ENCODE measurements around the gene CDIPT. TPM values are rescaled to one million over a fixed set of nuclear protein-coding genes. Genes with fewer than 3 reads are reported as not detected.

The CDIPT gene
- total RNA-seq, 1 donor from 2014 or later, result 89.4 TPM

- DNase-seq (ENCODE audit: extremely low spot score in 2 of 2), result peak in 1 of 2 donors; percentile 89
- intact Hi-C loops (cut with DNase I), result no loop called here
- TF ChIP-seq CTCF (IDR thresholded peaks at IDR 0.05) (no peak), POLR2A (IDR thresholded peaks at IDR 0.05) (peak in 1 of 2 donors; percentile 22)
Observed at GRCh38 chr16:29816694-29817441, 46.2 kb downstream of the CDIPT start.

GRCh38 chr16:29815793-29816693 lies 47.0 kb downstream of the CDIPT start, which contains the start of gene PAGR1:
TSS of gene PAGR1 (plus strand) at chr16:29816152. CDS start at chr16:29816526, 374 bp downstream.
- Histone ChIP-seq H3K4me1 (peaks cover 83% of the 10 kb centered on the region), H3K27me3 (no peaks in the 10 kb centered on the region), H3K4me3 (peak within 1 kb of the TSS; percentile 70 to 74), H3K9me3 (no peaks in the 10 kb centered on the region), H3K27ac (peak within 1 kb of the TSS; percentile 94), H3K36me3 (peaks cover 0 to 5% of the 10 kb centered on the region in 2 donors)
- intact Hi-C loops (cut with DNase I), result no loop called here
- peak in 1 of 2 donors; percentile 100 for DNase-seq (ENCODE audit: extremely low spot score in 2 of 2)
- TF ChIP-seq CTCF (IDR thresholded peaks at IDR 0.05) (peak; percentile 45 to 78 (median 76)), POLR2AphosphoS5 (IDR thresholded peaks at IDR 0.05; ENCODE audit: insufficient read depth in 1 of 2, low read depth in 1 of 2) (peak; percentile 95 to 99), POLR2A (IDR thresholded peaks at IDR 0.05) (peak in 1 of 2 donors; percentile 48)

More at GRCh38 chr16:29816694-29817441, 46.2 kb downstream of the CDIPT start:
- Histone ChIP-seq H3K4me1 (peaks cover 84% of the 10 kb centered on the region), H3K36me3 (peaks cover 0 to 5% of the 10 kb centered on the region in 2 donors), H3K4me3 (peak overlapping the region; percentile 70), H3K9me3 (no peaks in the 10 kb centered on the region), H3K27ac (peak overlapping the region; percentile 94), H3K27me3 (no peaks in the 10 kb centered on the region)

GRCh38 chr16:29815032-29815721 lies 47.8 kb downstream of the CDIPT start:
- peaks cover 87% of the 10 kb centered on the region for H3K4me1 ChIP-seq
- intact Hi-C loops (cut with DNase I), result no loop called here
- H3K27me3 ChIP-seq, result no peaks in the 10 kb centered on the region
- H3K9me3 ChIP-seq, result no peaks in the 10 kb centered on the region
- H3K4me3 ChIP-seq, result peak overlapping the region; percentile 70 to 74
- DNase-seq (ENCODE audit: extremely low spot score in 2 of 2), result peak in 1 of 2 donors; percentile 87
- TF ChIP-seq POLR2A (IDR thresholded peaks at IDR 0.05), result no peak
- TF ChIP-seq CTCF (IDR thresholded peaks at IDR 0.05), result no peak
- no peak for TF ChIP-seq POLR2AphosphoS5 (IDR thresholded peaks at IDR 0.05; ENCODE audit: insufficient read depth in 1 of 2, low read depth in 1 of 2)
- H3K27ac ChIP-seq, result peak overlapping the region; percentile 94
- H3K36me3 ChIP-seq, result peaks cover 0 to 6% of the 10 kb centered on the region in 2 donors

- peaks cover 87% of the 10 kb centered on the region for H3K4me1 ChIP-seq
- no peaks in the 10 kb centered on the region for H3K27me3 ChIP-seq
- no peak for TF ChIP-seq POLR2A (IDR thresholded peaks at IDR 0.05)
- TF ChIP-seq CTCF (IDR thresholded peaks at IDR 0.05), result no peak
- TF ChIP-seq POLR2AphosphoS5 (IDR thresholded peaks at IDR 0.05; ENCODE audit: insufficient read depth in 1 of 2, low read depth in 1 of 2), result no peak
- H3K4me3 ChIP-seq, result peak overlapping the region in 1 of 2 donors; percentile 74
- DNase-seq (ENCODE audit: extremely low spot score in 2 of 2), result no peak
- peak overlapping the region; percentile 96 for H3K27ac ChIP-seq
- no peaks in the 10 kb centered on the region for H3K9me3 ChIP-seq
- H3K36me3 ChIP-seq, result peaks cover 0 to 12% of the 10 kb centered on the region in 2 donors
- intact Hi-C loops (cut with DNase I), result loop anchor here (5.0 kb wide), 2 partner anchors 183 to 253 kb away; partner anchors contain the start of genes ALDOA, HIRIP3 and INO80E
Observed at GRCh38 chr16:29814592-29814991, 48.4 kb downstream of the CDIPT start.

All from vagina (tissue), 2 donors.